HL-60 (cell line): ENCODE data around the gene PPARGC1A.

ENCODE experiments used
- DNase-seq, 2 experiments: peaks; one replicate each; pipeline ENCODE4 v3.0.0-alpha.2; 2010 to 2020; ENCODE audit warnings: low read depth in 1 of 2, low spot score in 1 of 2
- H3K27ac ChIP-seq: fragments of 250-450 bp; sonication (Bioruptor Pico); replicated peaks from 2 replicates; pipeline ENCODE4 v1.5.1; 2020; ENCODE audit warnings: mild to moderate bottlenecking, moderate library complexity
- H3K27me3 ChIP-seq: fragments of 250-450 bp; sonication (Bioruptor Pico); 2 replicates; pipeline ENCODE4 v1.5.1; 2021; ENCODE audit warnings: mild to moderate bottlenecking, moderate library complexity; ENCODE audit not compliant: insufficient read depth, poor library complexity, severe bottlenecking
- H3K4me3 ChIP-seq: replicated peaks from 2 replicates; pipeline ENCODE4 v1.5.1; 2011; ENCODE audit warnings: mild to moderate bottlenecking, control low read depth, low read length; ENCODE audit not compliant: insufficient read depth
- GABPA ChIP-seq: IDR thresholded peaks from 2 replicates; pipeline ENCODE4 v1.6.1; 2012; ENCODE audit warnings: low read depth
- POLR2AphosphoS5 ChIP-seq: IDR thresholded peaks from 2 replicates; pipeline ENCODE4 v1.6.1; 2012; ENCODE audit warnings: low read depth
- SPI1 ChIP-seq: IDR thresholded peaks from 2 replicates; pipeline ENCODE4 v1.6.1; 2012; ENCODE audit warnings: low read depth, mild to moderate bottlenecking, borderline replicate concordance
- TF ChIP-seq, protein P1 (sequence below): IDR thresholded peaks from one replicate; pipeline ENCODE4 v1.5.1; 2011; ENCODE audit warnings: low read length, control low read depth, inconsistent platforms; ENCODE audit not compliant: insufficient read depth
- TF ChIP-seq, protein P2 (sequence below): IDR thresholded peaks from 2 replicates; pipeline ENCODE4 v1.6.1; 2012; ENCODE audit warnings: low read depth; ENCODE audit not compliant: insufficient replicate concordance

PPARGC1A gene

DNA sequence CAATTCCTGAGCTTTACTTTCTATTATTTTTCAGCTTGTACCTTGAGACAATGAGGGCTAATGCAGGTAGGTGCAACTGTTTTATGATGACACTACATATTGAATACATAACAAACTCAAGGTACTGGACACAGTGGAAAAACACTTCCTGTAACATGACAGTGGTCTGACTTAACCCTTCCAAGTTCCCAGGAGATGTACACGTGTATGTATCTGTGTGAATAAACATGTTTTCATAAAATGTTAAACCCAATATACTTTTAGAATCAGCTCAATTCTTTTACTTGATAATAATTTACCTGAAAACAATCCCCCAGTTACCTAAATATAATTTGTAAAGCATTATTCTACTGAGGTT is 1.2 kb upstream of the PPARGC1A start:
- Histone ChIP-seq H3K27ac (no peak overlapping the region), H3K4me3 (no peak overlapping the region), H3K27me3 (peaks cover 25% of the 10 kb centered on the region)
- DNase-seq, result no peak
- TF ChIP-seq SPI1 (no peak), POLR2AphosphoS5 (no peak), GABPA (no peak)
- TF ChIP-seq, protein P1, sequence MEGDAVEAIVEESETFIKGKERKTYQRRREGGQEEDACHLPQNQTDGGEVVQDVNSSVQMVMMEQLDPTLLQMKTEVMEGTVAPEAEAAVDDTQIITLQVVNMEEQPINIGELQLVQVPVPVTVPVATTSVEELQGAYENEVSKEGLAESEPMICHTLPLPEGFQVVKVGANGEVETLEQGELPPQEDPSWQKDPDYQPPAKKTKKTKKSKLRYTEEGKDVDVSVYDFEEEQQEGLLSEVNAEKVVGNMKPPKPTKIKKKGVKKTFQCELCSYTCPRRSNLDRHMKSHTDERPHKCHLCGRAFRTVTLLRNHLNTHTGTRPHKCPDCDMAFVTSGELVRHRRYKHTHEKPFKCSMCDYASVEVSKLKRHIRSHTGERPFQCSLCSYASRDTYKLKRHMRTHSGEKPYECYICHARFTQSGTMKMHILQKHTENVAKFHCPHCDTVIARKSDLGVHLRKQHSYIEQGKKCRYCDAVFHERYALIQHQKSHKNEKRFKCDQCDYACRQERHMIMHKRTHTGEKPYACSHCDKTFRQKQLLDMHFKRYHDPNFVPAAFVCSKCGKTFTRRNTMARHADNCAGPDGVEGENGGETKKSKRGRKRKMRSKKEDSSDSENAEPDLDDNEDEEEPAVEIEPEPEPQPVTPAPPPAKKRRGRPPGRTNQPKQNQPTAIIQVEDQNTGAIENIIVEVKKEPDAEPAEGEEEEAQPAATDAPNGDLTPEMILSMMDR, result no peak
- TF ChIP-seq, protein P2, sequence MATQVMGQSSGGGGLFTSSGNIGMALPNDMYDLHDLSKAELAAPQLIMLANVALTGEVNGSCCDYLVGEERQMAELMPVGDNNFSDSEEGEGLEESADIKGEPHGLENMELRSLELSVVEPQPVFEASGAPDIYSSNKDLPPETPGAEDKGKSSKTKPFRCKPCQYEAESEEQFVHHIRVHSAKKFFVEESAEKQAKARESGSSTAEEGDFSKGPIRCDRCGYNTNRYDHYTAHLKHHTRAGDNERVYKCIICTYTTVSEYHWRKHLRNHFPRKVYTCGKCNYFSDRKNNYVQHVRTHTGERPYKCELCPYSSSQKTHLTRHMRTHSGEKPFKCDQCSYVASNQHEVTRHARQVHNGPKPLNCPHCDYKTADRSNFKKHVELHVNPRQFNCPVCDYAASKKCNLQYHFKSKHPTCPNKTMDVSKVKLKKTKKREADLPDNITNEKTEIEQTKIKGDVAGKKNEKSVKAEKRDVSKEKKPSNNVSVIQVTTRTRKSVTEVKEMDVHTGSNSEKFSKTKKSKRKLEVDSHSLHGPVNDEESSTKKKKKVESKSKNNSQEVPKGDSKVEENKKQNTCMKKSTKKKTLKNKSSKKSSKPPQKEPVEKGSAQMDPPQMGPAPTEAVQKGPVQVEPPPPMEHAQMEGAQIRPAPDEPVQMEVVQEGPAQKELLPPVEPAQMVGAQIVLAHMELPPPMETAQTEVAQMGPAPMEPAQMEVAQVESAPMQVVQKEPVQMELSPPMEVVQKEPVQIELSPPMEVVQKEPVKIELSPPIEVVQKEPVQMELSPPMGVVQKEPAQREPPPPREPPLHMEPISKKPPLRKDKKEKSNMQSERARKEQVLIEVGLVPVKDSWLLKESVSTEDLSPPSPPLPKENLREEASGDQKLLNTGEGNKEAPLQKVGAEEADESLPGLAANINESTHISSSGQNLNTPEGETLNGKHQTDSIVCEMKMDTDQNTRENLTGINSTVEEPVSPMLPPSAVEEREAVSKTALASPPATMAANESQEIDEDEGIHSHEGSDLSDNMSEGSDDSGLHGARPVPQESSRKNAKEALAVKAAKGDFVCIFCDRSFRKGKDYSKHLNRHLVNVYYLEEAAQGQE, result no peak

DNA sequence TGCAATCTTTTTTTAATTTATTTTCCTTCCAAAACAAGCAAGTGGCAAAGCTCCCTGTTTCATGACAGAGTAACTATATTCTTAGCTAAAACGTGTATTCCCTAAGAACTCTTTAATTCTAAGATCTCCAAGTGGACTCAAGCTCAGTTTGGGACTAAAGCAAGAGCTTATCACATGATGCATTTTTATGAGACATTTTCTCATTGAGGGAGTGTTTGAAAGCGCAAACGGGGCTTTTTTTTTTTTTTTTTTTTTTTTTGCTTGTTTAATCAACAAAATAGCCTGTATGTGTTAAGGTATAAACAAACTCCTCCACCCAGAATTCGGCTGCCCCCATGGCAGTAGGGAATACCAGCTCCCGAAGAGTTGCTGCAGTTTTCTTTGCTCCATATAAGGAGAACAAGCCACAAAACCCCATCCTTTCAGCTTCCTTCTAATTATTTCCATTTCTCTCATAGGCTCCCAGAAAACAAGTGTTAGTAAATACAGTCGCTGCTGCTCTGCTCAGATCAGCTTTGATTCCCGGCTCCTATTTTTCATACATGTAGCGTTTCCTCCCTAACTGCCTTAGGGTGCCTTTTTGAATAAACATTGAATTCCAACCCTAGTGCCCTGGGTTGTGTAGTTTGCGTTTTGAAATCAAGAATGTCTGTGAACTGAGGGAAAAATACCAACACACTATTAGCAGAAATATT is 669 bp upstream of the PPARGC1A start:
- no peak for DNase-seq
- Histone ChIP-seq H3K27ac (no peak overlapping the region), H3K4me3 (no peak overlapping the region), H3K27me3 (peaks cover 25% of the 10 kb centered on the region)
- TF ChIP-seq, protein P1, result no peak
- TF ChIP-seq, protein P2, result no peak
- TF ChIP-seq GABPA (no peak), SPI1 (no peak), POLR2AphosphoS5 (no peak)

DNA sequence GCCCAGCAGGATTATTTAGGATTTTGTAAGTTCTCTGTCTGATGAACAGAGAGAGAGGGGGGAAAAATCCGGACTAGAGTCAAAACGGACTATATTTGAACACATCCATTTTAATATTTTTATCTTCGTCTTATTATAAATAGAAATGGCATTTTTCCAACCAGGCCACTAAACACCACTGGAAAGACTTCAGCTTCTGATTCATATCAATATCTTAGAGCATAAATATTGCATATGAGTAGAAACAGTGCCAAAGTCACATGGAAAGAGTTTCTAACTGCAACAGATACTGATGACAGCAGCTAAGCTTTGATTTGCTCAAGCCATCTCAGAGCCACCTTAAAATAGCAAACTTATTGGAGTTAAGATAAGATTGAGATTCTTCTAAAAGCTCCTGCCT is 456 bp downstream of the PPARGC1A start:
- Histone ChIP-seq H3K27ac (no peak overlapping the region), H3K27me3 (peaks cover 25% of the 10 kb centered on the region), H3K4me3 (no peak overlapping the region)
- DNase-seq, result no peak
- TF ChIP-seq POLR2AphosphoS5 (no peak), SPI1 (no peak), GABPA (no peak)
- TF ChIP-seq, protein P1, result no peak
- TF ChIP-seq, protein P2, result no peak
